Measurements from ENCODE around the gene ZBTB49.
A peak's percentile ranks its signal among the peaks of the same experiment; 100 is the strongest.

- no peak for TF ChIP-seq CTCF (IDR thresholded peaks at IDR 0.05)
- no peak for TF ChIP-seq POLR2A (IDR thresholded peaks at IDR 0.05)
- peak in 1 of 4 donors; percentile 2 for TF ChIP-seq EP300 (IDR thresholded peaks at IDR 0.05)
- no peak for TF ChIP-seq POLR2AphosphoS5 (IDR thresholded peaks at IDR 0.05)
Observed at GRCh38 chr4:4269856-4270255, 20.2 kb upstream of the ZBTB49 start.

Measured in upper lobe of left lung (tissue), 4 donors.